Testis (tissue), 2 donors: ENCODE measurements around the gene ZNF37A.

Source experiments
- POLR2A ChIP-seq: fragments of 450-650 bp; IDR thresholded peaks from one replicate; pipeline ENCODE4 v1.6.1; 2017; ENCODE audit warnings: antibody characterized with exemption, mild to moderate bottlenecking, moderate library complexity
- TF ChIP-seq, protein P1 (sequence below), 3 experiments: fragments of 450-650 bp in 2 of 3; fragments of 200-600 bp in 1 of 3; sonication (generic) in 1 of 3; IDR thresholded peaks; one replicate each; pipeline ENCODE4 v1.5.1; 2016 to 2019; ENCODE audit warnings: antibody characterized with exemption in 3 of 3, mild to moderate bottlenecking in 2 of 3, moderate library complexity in 1 of 3

DNA sequence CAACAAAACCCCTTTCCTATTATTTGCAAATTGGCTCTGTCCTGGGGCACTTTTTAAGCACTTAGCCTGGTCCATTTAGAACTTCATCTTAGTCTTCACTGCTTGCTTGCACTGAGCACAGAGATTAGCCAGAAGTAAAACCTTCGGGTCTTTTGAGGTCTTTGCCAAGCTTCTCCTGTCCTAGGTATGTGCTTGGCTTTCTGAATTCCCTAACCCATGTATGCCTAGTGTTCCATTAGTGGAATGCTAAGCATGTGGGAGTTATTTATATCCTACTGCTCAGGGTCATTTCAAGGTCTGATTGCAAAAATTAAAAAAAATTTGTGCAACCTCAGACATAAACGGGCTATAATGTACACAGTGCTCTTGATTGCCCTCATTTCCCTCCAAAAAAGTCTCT, 18.0 kb downstream of the ZNF37A start:
- no peak for TF ChIP-seq POLR2A
- TF ChIP-seq, protein P1, sequence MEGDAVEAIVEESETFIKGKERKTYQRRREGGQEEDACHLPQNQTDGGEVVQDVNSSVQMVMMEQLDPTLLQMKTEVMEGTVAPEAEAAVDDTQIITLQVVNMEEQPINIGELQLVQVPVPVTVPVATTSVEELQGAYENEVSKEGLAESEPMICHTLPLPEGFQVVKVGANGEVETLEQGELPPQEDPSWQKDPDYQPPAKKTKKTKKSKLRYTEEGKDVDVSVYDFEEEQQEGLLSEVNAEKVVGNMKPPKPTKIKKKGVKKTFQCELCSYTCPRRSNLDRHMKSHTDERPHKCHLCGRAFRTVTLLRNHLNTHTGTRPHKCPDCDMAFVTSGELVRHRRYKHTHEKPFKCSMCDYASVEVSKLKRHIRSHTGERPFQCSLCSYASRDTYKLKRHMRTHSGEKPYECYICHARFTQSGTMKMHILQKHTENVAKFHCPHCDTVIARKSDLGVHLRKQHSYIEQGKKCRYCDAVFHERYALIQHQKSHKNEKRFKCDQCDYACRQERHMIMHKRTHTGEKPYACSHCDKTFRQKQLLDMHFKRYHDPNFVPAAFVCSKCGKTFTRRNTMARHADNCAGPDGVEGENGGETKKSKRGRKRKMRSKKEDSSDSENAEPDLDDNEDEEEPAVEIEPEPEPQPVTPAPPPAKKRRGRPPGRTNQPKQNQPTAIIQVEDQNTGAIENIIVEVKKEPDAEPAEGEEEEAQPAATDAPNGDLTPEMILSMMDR (IDR thresholded peaks at IDR 0.05) = no peak
